Measurements from ENCODE around the gene ASIC4. TPM values are rescaled to one million over a fixed set of nuclear protein-coding genes. Genes with fewer than 3 reads are reported as not detected.

ASIC4 gene
- total and polyA plus RNA-seq, 2 of the 13 experiments (the other 11 are each of a cell fraction or from before 2014, with no cell fraction given): 0.03 TPM; not detected in 1

- TF ChIP-seq ZFP82 (CRISPR knock-in tag; IDR thresholded peaks at IDR 0.05; ENCODE audit: borderline replicate concordance) (no peak), CEBPB (IDR thresholded peaks at IDR 0.05; ENCODE audit: borderline replicate concordance, low read depth, low read length) (no peak), ZNF382 (CRISPR knock-in tag; IDR thresholded peaks at IDR 0.05; ENCODE audit: borderline replicate concordance) (no peak), ZNF724P (CRISPR knock-in tag; IDR thresholded peaks at IDR 0.05; ENCODE audit: borderline replicate concordance) (no peak), FOXP1 (IDR thresholded peaks at IDR 0.05) (no peak), FOXP1 (CRISPR knock-in tag; IDR thresholded peaks at IDR 0.05) (no peak), ZNF143 (CRISPR knock-in tag; IDR thresholded peaks at IDR 0.05) (no peak), GFI1 (CRISPR knock-in tag; IDR thresholded peaks at IDR 0.05; ENCODE audit: borderline replicate concordance) (no peak), ZFP90 (CRISPR knock-in tag; IDR thresholded peaks at IDR 0.05; ENCODE audit: borderline replicate concordance) (no peak), SP4 (CRISPR knock-in tag; IDR thresholded peaks at IDR 0.05) (no peak), ZBTB20 (CRISPR knock-in tag; IDR thresholded peaks at IDR 0.05; ENCODE audit: borderline replicate concordance, low read depth) (no peak), CBX2 (IDR thresholded peaks at IDR 0.05; ENCODE audit: low read depth, low read length) (no peak), CBX2 (CRISPR knock-in tag; IDR thresholded peaks at IDR 0.05; ENCODE audit: low read depth) (no peak), ZNF549 (CRISPR knock-in tag; IDR thresholded peaks at IDR 0.05) (no peak)
- TF ChIP-seq, protein P1, sequence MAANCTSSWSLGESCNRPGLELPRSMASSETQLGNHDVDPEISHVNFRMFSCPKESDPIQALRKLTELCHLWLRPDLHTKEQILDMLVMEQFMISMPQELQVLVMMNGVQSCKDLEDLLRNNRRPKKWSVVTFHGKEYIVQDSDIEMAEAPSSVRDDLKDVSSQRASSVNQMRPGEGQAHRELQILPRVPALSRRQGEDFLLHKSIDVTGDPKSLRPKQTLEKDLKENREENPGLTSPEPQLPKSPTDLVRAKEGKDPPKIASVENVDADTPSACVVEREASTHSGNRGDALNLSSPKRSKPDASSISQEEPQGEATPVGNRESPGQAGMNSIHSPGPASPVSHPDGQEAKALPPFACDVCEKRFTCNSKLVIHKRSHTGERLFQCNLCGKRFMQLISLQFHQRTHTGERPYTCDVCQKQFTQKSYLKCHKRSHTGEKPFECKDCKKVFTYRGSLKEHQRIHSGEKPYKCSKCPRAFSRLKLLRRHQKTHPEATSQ (CRISPR knock-in tag; IDR thresholded peaks at IDR 0.05; ENCODE audit: borderline replicate concordance): no peak
- TF ChIP-seq, protein P2, sequence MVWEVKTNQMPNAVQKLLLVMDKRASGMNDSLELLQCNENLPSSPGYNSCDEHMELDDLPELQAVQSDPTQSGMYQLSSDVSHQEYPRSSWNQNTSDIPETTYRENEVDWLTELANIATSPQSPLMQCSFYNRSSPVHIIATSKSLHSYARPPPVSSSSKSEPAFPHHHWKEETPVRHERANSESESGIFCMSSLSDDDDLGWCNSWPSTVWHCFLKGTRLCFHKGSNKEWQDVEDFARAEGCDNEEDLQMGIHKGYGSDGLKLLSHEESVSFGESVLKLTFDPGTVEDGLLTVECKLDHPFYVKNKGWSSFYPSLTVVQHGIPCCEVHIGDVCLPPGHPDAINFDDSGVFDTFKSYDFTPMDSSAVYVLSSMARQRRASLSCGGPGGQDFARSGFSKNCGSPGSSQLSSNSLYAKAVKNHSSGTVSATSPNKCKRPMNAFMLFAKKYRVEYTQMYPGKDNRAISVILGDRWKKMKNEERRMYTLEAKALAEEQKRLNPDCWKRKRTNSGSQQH (CRISPR knock-in tag; IDR thresholded peaks at IDR 0.05; ENCODE audit: low read depth): no peak
- TF ChIP-seq, protein P3, sequence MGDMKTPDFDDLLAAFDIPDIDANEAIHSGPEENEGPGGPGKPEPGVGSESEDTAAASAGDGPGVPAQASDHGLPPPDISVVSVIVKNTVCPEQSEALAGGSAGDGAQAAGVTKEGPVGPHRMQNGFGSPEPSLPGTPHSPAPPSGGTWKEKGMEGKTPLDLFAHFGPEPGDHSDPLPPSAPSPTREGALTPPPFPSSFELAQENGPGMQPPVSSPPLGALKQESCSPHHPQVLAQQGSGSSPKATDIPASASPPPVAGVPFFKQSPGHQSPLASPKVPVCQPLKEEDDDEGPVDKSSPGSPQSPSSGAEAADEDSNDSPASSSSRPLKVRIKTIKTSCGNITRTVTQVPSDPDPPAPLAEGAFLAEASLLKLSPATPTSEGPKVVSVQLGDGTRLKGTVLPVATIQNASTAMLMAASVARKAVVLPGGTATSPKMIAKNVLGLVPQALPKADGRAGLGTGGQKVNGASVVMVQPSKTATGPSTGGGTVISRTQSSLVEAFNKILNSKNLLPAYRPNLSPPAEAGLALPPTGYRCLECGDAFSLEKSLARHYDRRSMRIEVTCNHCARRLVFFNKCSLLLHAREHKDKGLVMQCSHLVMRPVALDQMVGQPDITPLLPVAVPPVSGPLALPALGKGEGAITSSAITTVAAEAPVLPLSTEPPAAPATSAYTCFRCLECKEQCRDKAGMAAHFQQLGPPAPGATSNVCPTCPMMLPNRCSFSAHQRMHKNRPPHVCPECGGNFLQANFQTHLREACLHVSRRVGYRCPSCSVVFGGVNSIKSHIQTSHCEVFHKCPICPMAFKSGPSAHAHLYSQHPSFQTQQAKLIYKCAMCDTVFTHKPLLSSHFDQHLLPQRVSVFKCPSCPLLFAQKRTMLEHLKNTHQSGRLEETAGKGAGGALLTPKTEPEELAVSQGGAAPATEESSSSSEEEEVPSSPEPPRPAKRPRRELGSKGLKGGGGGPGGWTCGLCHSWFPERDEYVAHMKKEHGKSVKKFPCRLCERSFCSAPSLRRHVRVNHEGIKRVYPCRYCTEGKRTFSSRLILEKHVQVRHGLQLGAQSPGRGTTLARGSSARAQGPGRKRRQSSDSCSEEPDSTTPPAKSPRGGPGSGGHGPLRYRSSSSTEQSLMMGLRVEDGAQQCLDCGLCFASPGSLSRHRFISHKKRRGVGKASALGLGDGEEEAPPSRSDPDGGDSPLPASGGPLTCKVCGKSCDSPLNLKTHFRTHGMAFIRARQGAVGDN (CRISPR knock-in tag; IDR thresholded peaks at IDR 0.05): peak; percentile 29; the same call in 1 of the 2 replicates
- TF ChIP-seq, protein P4, sequence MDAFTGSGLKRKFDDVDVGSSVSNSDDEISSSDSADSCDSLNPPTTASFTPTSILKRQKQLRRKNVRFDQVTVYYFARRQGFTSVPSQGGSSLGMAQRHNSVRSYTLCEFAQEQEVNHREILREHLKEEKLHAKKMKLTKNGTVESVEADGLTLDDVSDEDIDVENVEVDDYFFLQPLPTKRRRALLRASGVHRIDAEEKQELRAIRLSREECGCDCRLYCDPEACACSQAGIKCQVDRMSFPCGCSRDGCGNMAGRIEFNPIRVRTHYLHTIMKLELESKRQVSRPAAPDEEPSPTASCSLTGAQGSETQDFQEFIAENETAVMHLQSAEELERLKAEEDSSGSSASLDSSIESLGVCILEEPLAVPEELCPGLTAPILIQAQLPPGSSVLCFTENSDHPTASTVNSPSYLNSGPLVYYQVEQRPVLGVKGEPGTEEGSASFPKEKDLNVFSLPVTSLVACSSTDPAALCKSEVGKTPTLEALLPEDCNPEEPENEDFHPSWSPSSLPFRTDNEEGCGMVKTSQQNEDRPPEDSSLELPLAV (CRISPR knock-in tag; conservative IDR thresholded peaks at IDR 0.05; ENCODE audit: low read depth): no peak
These were observed 18.7 kb upstream of the ASIC4 start (continued) for GRCh38 chr2:219495531-219496122.

Measured in HepG2 (cell line).